HFFc6 (cell line): ENCODE measurements around the gene TUSC2. TPM values are rescaled to one million over a fixed set of nuclear protein-coding genes. Genes with fewer than 3 reads are reported as not detected.

Experiments used
- DNase-seq: peaks from one replicate; pipeline ENCODE4 v3.0.0-alpha.2; 2018
- H3K27ac Mint-ChIP-seq: 2 replicates; pipeline ENCODE4 v1.8.0; 2020; ENCODE audit warnings: mild to moderate bottlenecking, mixed read lengths
- H3K27me3 Mint-ChIP-seq: 2 replicates; pipeline ENCODE4 v1.8.0; 2021; ENCODE audit warnings: mild to moderate bottlenecking, moderate library complexity, mixed read lengths; ENCODE audit not compliant: insufficient read depth
- H3K36me3 Mint-ChIP-seq: 2 replicates; pipeline ENCODE4 v1.8.0; 2021; ENCODE audit warnings: low read depth, mixed read lengths
- H3K4me1 Mint-ChIP-seq: 2 replicates; pipeline ENCODE4 v1.8.0; 2020; ENCODE audit warnings: low read depth, mixed read lengths
- H3K4me3 Mint-ChIP-seq: 2 replicates; pipeline ENCODE4 v1.8.0; 2020; ENCODE audit warnings: mild to moderate bottlenecking, moderate library complexity, mixed read lengths
- H3K9me3 Mint-ChIP-seq: 2 replicates; pipeline ENCODE4 v1.8.0; 2020; ENCODE audit warnings: mild to moderate bottlenecking, mixed read lengths
- total RNA-seq, 6 experiments: library from RNA; stranded (reverse); fragmentation: NEBNext Ultra II Directional; extraction: Animal tissue kit (Norgen Biotek cat#: 25700); gene quantifications; 2 replicates in 1 of 6; 3 replicates in 5 of 6; pipeline ENCODE4 v1.2.3, GENCODE V29; 2021
- TF ChIP-seq, protein P1 (sequence below): fragments of 200-600 bp; sonication (generic); IDR thresholded peaks from 2 replicates; pipeline ENCODE4 v1.5.0; 2021; ENCODE audit warnings: antibody characterized with exemption, mild to moderate bottlenecking

TUSC2 gene
- total RNA-seq, 6 experiments from 2014 or later: 23.9 to 34.2 (median 26.8) TPM

DNA sequence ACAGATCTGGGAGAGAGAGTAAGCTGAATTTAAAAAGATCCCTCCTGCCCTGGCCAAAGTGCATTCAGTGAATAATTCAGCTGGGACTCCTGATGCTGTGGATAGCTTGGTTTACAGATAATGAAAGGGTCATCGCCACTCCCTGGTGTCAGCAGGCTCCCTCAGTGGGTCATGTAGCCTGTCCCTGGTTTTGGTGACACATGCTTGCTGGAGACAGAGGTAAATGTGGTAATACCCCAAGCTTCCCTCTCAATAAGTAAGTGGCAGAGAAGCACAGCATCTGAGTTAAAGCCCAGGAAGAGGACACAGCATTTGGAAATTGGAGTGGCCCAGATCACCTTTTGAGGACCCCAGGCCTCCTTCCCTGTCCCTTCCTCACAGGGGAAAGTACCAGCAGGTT is 29.5 kb upstream of the TUSC2 start:
- peak overlapping the region; percentile 97 for H3K4me3 Mint-ChIP-seq
- H3K4me1 Mint-ChIP-seq: peaks cover 37% of the 10 kb centered on the region
- TF ChIP-seq, protein P1, sequence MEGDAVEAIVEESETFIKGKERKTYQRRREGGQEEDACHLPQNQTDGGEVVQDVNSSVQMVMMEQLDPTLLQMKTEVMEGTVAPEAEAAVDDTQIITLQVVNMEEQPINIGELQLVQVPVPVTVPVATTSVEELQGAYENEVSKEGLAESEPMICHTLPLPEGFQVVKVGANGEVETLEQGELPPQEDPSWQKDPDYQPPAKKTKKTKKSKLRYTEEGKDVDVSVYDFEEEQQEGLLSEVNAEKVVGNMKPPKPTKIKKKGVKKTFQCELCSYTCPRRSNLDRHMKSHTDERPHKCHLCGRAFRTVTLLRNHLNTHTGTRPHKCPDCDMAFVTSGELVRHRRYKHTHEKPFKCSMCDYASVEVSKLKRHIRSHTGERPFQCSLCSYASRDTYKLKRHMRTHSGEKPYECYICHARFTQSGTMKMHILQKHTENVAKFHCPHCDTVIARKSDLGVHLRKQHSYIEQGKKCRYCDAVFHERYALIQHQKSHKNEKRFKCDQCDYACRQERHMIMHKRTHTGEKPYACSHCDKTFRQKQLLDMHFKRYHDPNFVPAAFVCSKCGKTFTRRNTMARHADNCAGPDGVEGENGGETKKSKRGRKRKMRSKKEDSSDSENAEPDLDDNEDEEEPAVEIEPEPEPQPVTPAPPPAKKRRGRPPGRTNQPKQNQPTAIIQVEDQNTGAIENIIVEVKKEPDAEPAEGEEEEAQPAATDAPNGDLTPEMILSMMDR: no peak
- peak overlapping the region; percentile 13; the same call in 1 of the 2 replicates for H3K27ac Mint-ChIP-seq
- H3K27me3 Mint-ChIP-seq: peaks cover 3% of the 10 kb centered on the region; the same call in 1 of the 2 replicates
- H3K36me3 Mint-ChIP-seq: peaks cover 24% of the 10 kb centered on the region
- no peaks in the 10 kb centered on the region for H3K9me3 Mint-ChIP-seq
- no peak for DNase-seq

DNA sequence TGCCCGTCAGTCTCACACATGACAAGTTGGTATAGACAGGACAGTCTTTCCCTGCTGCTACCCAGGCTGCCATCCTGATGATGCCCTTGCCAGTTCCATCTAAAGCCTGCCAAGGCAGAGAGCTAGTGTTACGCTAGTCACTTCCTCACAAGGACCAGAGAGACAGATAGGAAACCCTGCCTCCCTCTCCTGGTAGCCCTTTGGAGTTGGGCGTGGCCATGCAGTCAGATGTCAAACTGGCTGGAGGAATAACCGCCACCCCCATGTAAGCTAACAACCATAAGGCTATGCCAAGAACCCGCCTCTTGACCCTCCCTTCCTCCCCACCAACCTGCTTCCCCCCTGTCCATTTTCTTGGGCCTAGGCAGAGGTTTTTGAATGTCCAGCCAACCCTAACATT is 28.5 kb upstream of the TUSC2 start:
- Mint-ChIP-seq H3K4me1 (peaks cover 40% of the 10 kb centered on the region), H3K27ac (no peak overlapping the region), H3K36me3 (peaks cover 24% of the 10 kb centered on the region), H3K27me3 (peaks cover 3% of the 10 kb centered on the region; the same call in 1 of the 2 replicates), H3K9me3 (no peaks in the 10 kb centered on the region), H3K4me3 (peak overlapping the region; percentile 97)
- TF ChIP-seq, protein P1: no peak
- no peak for DNase-seq

GRCh38 chr3:50355829-50356552 is 28.0 kb upstream of the TUSC2 start:
- TF ChIP-seq, protein P1: peak; percentile 32; the same call in 1 of the 2 replicates
- Mint-ChIP-seq H3K27ac (no peak overlapping the region), H3K9me3 (no peaks in the 10 kb centered on the region), H3K36me3 (peaks cover 24% of the 10 kb centered on the region), H3K27me3 (peaks cover 3% of the 10 kb centered on the region; the same call in 1 of the 2 replicates), H3K4me1 (peaks cover 45% of the 10 kb centered on the region), H3K4me3 (peak overlapping the region; percentile 97)
- DNase-seq: no peak

GRCh38 chr3:50354850-50355249 is 26.8 kb upstream of the TUSC2 start:
- no peak for DNase-seq
- Mint-ChIP-seq H3K9me3 (no peaks in the 10 kb centered on the region), H3K27me3 (peaks cover 4% of the 10 kb centered on the region; the same call in 1 of the 2 replicates), H3K36me3 (peaks cover 24% of the 10 kb centered on the region), H3K4me1 (peaks cover 53% of the 10 kb centered on the region), H3K4me3 (no peak overlapping the region), H3K27ac (no peak overlapping the region)
- TF ChIP-seq, protein P1: no peak

DNA sequence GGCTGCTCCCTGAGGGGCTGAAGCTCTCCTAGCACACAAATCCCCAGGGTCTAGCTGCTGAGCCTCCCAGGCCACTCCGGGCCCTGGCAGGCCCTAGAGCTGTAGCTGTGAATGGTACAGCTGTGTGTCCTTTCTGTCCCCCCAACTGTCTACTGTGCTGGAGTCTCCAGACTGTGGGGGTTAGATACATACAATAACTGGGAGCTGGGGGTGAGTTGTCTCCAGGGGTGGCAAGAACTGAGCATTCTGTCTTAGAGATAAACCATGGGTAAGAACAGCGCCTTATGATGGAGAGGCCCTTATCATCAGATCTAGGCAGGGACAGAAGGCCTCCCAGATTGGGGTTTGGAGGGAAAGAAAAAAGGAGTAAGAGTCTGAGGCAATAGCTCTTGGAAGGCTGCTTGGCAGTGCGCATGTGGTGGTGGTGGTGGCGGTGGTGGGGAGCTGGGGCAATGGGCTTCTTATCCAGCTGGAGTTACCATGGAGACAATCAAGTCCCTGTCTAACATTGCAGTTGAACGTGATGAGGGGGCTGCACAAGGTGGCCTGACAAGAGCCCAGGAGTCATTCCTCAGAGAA is 26.3 kb upstream of the TUSC2 start:
- H3K4me1 Mint-ChIP-seq: peaks cover 55% of the 10 kb centered on the region
- TF ChIP-seq, protein P1: no peak
- no peaks in the 10 kb centered on the region for H3K9me3 Mint-ChIP-seq

More for the DNA sequence above, 26.3 kb upstream of the TUSC2 start:
- H3K27ac Mint-ChIP-seq: no peak overlapping the region; the same call in 1 of the 2 replicates
- peaks cover 4% of the 10 kb centered on the region; the same call in 1 of the 2 replicates for H3K27me3 Mint-ChIP-seq
- H3K36me3 Mint-ChIP-seq: peaks cover 24% of the 10 kb centered on the region
- no peak overlapping the region for H3K4me3 Mint-ChIP-seq
- DNase-seq: no peak
